Measurements from ENCODE around the gene UBL3.

Gene UBL3

DNA sequence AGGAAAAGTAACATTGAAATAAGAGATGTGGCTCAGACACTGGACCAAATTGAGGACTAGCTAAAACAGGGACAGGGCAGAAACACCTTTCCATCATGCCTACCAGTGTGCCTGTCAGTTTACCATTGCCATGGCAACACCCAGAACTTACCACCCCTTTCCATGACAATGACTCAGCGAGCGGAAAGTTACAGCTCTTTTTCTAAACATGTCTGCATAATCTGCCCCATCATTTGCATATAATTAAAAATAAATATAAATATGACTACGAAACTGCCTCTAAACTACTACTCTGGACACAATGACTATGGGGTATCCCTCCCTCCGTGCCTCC is 96.0 kb downstream of the UBL3 start:
- no peak for DNase-seq (ENCODE audit: low spot score)

DNA sequence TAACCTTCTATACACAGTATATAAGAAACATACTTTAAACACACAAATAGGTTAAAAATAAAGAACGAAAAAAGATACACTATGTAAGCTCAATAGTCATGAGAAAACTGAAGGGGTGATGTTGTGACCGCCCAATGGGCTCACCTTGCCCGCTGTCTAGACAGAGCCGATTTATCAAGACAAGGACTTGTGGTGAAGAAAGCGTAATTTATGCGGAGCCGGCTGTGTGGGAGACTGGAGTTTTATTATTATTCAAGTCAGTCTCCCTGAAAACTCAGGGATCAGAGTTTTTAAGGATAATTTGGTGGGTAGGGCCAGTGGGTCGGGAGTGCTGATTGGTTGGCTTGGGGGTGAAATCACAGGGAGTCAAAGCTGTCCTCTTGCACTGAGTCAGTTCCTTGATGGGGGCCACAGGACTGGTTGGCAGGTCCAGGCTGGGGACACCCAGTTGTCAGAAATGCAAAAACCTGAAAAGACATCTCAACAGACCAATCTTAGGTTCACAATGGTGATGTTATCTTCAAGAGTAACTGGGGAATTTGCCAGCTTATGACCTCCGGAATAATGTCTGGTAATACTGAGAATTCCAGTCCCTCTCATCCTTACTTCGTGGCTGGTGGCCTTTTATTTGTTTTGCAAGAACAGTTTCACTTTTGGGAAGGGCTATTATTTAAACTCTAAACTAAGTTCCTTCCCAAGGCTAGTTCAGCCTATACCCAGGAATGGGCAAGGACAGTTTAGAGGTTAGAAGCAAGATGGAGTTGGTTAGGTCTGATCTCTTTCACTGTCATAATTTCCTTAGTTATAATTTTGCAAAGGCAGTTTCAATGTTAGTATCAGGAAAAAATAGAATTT is 96.6 kb downstream of the UBL3 start:
- no peak for DNase-seq (ENCODE audit: low spot score)

DNA sequence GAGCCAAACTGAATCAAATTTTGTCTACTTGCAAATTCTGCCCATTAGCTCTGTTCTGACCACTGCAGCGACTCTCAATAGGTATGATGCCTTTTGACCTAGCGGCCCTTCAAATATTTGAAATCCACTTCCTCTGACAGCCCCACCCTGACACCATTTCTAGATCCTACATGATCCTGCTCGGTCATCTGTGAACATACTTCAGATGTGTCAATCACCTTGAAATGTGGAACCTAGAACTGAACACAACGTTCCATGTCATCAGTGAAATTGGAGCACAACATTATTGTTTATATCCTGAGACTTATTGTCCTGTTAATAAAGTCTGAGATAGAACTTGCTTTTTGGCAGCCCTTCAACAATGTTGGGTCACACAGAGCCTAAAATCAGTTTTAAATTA is 98.2 kb downstream of the UBL3 start:
- no peak for DNase-seq (ENCODE audit: low spot score)

DNA sequence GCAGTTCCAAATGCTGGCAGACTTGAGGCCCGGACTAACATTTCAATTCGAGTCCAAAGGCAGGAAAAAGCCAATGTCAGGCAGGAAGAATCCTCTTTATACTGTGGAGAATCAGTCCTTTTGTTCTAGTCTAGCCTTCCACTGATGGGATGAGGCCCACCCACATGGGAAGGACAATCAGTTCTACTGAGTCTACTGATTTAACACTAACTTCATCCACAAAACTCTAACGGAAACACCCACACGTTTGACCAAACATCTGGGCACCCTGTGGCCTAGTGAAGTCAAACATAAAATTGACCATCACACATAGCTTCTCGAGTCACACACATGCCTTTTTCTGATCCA is 100.3 kb downstream of the UBL3 start:
- DNase-seq (ENCODE audit: low spot score): no peak

DNA sequence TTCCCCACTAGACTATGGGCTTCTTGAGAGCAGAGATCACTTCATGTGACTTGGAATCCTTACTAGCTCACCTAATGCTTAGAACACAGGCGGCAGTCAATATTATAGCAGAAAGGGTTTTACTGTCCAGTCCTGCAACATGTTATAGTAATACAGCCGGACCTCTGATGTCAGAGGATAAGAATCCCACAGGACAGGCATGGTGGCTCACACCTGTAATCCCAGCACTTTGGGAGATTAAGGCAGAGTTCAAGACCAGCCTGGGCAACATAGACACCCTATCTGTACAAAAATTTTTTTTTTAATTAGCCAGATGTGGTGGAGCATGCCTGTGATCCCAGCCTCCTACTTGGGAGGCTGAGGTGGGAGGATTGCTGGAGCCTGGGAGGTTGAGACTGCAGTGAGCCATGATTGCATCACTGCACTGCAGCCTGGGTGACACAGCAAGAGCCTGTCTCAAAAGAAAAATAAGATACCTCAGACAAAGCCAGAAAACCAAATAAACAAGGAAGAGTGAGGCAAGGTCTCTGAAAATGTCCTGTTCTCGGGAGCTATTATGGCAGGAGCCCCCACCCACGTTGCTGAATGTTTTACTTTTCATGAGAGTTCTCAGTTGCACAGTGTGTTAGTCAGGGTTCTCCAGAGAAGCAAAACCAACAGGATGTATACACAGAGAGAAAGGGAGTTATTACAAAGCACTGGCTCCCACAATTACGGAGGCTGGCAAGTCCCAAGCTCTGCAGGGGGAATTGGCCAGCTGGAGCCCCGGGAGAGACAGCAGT is 100.8 kb downstream of the UBL3 start:
- DNase-seq (ENCODE audit: low spot score): no peak

DNA sequence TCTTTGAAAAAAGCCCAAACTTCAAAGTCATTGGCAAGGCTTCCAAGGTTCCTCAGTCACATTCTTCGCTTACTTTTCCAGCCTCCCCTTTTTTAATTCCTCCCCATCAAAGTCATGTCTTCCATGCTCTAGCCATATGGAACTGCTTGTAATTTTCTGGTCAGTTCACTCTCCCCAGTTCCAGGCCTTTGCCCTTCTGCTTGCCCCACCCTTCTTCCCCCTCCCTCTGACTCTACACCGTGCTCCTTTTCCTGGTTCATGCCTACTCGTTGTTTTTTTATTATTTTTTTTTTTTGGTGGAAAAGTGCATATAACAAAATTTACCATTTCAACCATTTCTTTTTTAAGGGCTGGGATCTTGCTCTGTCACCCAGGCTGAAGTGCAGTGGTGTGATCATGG is 102.3 kb downstream of the UBL3 start:
- no peak for DNase-seq (ENCODE audit: low spot score)

DNA sequence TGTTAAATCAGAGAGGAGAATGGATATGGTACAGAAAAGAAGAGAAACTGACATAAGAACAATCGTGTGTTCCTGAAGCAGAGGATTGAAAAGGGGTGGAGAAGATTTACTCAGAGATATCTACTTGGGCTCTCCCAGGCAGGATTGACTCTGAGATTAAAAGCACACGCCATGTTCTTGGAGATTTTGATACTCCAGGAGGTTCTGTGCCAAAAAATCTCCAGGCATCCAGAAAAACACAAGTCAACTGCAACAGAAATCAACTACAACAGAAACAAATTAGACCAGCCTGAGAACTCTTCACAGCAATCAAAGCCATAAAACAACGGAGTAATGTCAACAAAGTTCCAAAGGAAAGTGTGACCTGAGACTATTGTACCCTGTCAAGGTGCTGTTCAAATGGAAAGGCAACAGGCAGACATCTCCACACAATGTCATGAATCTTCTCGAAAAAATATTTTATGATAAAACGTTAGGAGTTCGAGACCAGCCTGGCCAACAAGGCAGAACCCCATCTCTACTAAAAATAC is 104.2 kb downstream of the UBL3 start:
- no peak for DNase-seq (ENCODE audit: low spot score)

DNA sequence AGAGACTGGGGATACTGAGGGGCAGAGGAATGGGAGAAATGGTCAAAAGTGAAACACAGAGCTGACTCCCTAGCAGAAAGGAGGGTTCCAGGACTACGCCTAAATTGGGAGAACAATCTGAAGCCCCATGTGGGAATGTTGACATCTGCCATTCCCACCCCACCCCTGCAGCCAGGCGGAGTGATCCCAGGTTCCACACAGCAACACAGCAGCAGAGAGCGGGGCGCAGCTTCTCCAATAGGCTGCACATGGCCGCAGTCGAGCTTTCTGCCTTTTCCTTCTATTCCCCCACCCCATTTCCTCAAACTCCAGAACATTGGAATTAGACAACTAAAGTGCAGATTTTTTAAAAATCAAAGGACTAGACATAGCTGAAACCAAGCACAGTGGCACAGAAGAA is 104.7 kb downstream of the UBL3 start:
- no peak for DNase-seq (ENCODE audit: low spot score)

DNA sequence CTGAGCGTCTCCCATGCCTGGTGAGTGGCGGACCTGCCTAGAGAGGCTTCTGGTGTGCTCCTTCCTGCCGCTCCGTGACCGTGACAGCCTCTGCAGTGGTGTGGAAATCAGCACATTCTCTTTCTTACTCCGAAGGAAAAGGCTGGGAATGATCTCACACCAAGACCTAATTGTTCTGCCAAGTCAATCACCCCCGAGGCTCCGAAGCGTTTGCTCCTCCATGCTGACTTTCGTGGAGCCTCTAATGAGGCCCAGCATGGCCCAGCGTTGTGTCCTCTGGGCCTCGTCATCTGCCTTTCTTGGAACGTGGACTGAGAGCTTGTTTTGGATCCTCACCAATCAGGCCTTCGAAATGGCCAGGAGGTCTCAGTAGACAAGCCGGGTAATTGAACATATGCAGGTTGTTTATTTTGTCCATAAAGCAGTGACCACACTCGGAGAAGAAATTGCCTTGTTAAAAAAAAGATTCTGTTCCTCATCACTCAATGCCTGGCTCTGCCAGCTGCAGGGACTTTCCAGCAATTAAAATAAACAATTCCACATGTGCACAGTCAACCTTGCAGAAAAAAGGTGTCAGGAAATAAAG is 107.1 kb downstream of the UBL3 start:
- DNase-seq (ENCODE audit: low spot score): no peak

DNA sequence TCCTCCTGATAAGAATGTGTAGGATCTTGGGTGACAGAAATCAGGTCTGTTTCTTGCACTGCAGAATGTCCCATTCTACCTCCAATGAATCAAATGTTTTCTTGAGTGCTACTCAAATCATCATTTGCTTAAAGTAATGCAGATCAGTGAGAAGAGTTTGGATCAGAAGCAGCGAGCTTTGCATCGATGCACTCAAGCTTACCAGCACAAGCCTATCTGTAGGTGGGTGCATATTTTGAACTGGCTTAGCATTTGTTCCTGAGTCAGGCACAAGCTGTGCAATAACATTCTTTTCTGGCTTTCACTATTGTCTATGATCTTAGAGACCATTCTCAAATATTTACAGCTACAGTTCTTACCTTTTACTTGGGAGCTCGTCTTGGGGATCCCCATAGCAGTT is 109.5 kb downstream of the UBL3 start:
- DNase-seq (ENCODE audit: low spot score): no peak

DNA sequence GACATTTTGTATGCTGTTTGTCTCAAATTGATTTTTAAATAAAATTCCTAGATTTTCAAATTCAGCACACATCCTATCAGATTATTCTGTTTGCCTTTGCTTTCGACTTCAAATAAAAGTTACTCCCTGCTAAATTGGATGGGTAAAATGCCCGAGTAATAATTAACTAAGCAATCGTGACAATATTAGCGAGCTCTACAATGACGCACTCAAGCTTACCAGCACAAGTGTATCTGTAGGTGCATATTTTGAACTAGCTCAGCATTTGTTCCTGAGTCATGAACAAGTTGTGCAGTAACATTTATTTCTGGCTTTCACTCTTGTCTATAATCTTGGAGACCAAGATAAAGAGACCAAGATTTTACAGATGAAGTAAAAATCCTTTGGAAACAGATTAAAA is 113.4 kb downstream of the UBL3 start:
- DNase-seq (ENCODE audit: low spot score): no peak

DNA sequence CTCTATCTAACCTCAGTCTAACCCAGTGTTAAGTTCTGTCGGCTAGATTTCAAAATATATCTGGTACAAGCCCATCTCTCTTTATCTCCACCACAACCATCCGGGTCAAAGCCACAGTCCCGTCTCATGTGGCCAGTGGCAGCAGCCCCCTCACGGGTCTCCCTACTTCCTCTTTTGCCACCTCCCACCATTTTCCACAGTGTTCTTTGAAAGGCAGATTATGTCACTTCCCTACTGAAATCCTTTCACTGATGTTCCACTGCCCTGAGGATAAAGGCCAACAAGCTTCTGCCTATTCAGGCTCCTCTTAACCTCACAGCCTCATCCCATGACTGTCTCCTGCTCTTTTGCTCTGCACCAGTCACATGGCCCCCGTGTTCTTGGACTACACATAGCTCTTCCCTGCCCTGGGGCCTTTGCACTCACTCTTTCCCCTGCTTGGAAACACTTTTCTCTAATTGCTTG is 117.2 kb downstream of the UBL3 start:
- DNase-seq (ENCODE audit: low spot score): no peak

DNA sequence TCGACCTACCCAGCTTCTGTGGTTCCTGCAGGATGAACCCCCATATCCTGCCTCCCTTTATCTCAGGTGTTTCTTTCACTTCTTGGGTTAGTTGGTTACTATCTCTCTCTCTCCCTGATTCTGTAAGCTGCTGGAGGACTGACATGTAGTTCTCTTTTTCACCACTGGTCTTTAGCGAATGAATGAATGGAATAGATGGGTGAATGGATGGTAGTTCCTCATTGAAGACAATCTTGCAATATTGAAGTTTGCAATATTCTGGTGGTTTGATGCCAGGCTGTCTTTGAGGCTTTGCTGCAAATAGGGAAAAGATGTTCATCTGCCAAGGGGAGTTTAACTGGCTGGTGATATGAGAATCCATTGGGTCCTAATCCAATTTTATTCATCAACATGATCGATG is 120.2 kb downstream of the UBL3 start:
- DNase-seq (ENCODE audit: low spot score): no peak

DNA sequence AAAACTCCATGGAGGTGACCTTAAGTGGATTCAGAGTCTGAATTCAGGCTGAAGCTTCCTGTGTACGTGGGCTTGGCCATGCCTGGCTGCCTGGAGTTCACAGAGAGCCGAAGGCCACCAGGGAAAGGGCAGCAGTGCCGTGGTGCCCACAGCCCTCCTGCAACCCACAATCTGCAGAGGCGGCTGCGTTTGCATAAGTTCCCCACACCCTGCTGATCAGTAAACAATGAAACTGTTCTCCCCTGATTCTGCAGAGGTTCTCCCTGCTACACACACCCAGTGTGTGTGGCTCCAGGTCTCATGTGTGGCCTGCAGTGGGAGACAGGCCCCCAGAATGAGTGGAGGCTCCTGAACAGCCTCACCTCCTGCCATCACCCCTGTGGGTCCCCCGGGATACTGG is 128.0 kb downstream of the UBL3 start:
- no peak for DNase-seq (ENCODE audit: low spot score)

DNA sequence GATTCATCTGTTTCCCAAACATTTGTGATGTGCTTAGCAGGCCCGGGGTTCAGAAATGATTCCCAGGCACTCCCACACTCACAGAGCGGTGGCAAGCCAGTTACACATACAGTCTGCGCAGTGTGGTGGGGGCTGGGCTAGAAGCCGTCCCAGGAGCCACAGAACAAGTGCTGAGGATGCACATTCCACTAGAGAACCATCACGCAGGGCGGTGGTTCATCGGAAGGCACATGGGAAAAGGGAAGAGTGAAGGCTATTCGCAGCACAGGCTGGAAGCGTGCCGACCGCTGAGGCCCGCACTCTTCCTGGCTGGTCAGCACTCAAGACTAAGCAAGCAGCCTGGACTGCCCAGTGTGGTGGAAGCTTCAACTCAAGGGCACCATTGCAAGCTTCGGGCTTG is 128.7 kb downstream of the UBL3 start:
- no peak for DNase-seq (ENCODE audit: low spot score)

DNA sequence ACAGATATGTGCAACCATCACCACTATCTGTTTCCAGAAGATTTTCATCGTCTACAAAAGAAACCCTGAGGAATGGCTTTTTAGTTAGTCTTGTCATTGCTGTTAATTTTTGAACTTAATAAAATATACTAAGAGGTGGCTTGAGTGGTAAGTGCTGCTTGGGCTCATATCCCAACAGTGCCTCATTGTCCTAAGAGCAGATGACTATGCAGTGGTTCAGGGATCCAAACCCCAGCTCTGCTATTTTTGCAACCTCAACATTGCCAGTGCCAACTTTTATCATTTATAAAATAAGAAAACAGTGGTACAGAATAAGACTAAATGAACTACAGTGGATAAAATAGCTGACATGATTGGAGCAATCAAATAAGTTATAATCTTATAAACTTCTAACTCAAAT is 131.7 kb downstream of the UBL3 start:
- DNase-seq (ENCODE audit: low spot score): no peak

DNA sequence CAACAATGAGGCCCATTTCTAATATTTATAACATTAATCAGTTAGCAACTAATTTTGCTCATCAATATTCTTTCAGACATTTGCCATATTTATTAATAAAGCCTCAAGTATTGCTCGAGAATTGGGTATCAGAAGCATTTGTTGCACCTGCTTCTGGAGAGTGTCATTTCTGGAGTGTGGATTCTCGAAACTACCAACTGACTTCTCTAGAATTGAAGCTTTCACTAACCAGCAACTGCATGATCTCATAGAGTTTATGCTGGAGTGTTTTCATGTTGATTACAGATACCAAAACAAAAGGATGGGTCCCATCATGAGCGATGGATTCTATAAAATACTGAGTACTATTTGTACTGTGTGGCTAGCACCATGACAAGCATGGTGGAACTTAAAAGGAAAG is 133.9 kb downstream of the UBL3 start:
- no peak for DNase-seq (ENCODE audit: low spot score)
